ENCODE data around the gene HHIP. TPM values are rescaled to one million over a fixed set of nuclear protein-coding genes. Genes with fewer than 3 reads are reported as not detected.
"Not testable (repeated sequence)": the region's sequence is repeated elsewhere in the genome, so short reads cannot be mapped to it uniquely, and the experiment has no call there.

Gene HHIP
- total RNA-seq, 2 donors from 2014 or later, result 0.82 to 7.2 TPM

DNA sequence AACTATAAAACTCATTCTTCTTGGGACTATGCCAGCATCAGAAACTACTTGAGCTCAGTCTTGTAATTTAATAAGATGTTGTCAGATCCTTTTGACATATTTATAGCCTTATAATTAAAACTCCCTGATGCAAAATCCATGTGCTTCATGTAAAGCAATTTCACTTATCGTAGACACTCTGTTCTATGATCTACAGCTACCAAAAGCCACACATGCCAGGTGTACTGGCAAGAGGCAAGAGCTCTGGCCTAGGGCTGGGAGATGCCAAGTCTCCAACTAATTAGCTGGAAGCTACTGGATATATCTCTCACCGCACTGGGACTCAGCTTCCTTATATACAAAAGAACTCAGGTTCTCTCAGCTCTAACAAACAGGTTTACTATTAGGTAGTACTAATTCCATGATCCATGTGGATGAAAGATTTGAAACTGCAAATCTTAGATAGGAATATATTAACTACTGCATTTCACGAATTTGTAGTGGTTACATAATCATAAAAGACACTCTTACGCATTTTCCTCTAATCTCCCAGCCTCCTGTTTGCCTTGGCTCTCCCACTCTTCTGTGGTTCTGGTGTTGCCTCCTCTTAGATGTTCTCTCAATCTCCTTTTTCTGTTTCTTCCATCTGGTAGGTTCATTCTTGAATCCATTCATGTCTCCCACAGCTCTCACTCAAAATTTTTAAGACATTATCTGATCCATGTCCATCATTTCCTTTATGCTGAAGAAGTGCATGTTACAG, 103.0 kb downstream of the HHIP start:
- H3K27me3 ChIP-seq (replicated peaks; ENCODE audit: insufficient read depth), result no peaks in the 10 kb centered on the region
- 41% methylated on average over 4 of the region's 4 CpGs for WGBS
- intact Hi-C loops (cut with DNase I), result no loop called here

DNA sequence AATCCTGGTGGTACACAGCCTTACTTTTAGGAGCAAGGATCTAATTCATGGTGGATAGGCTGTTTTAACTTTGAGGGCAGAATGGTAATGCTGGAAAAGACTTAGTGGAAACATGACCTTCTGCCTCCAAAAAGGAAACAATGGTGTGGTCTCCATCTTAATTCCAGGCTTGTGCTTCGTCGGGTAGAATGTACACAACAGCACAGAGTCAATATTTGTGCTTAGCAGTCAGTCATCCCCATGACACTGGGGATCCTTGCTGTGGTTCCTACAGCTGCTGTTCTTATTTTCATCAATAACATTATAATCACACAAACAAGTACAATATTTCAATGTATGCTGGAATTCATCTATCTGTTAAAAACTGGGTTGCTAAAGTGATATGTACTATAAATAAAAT, 104.4 kb downstream of the HHIP start:
- no peaks in the 10 kb centered on the region for H3K4me1 ChIP-seq (replicated peaks)

More for the DNA sequence above, 103.0 kb downstream of the HHIP start:
- H3K4me1 ChIP-seq (replicated peaks), result no peaks in the 10 kb centered on the region
- no peak for DNase-seq (ENCODE audit: low spot score)
- no peaks in the 10 kb centered on the region for H3K36me3 ChIP-seq
- no peak overlapping the region for H3K4me3 ChIP-seq
- no peaks in the 10 kb centered on the region for H3K9me3 ChIP-seq
- no peak overlapping the region for H3K27ac ChIP-seq
- TF ChIP-seq POLR2AphosphoS5 (IDR thresholded peaks at IDR 0.05) (no peak), POLR2A (IDR thresholded peaks at IDR 0.05) (no peak), CTCF (IDR thresholded peaks at IDR 0.05) (no peak)

DNA sequence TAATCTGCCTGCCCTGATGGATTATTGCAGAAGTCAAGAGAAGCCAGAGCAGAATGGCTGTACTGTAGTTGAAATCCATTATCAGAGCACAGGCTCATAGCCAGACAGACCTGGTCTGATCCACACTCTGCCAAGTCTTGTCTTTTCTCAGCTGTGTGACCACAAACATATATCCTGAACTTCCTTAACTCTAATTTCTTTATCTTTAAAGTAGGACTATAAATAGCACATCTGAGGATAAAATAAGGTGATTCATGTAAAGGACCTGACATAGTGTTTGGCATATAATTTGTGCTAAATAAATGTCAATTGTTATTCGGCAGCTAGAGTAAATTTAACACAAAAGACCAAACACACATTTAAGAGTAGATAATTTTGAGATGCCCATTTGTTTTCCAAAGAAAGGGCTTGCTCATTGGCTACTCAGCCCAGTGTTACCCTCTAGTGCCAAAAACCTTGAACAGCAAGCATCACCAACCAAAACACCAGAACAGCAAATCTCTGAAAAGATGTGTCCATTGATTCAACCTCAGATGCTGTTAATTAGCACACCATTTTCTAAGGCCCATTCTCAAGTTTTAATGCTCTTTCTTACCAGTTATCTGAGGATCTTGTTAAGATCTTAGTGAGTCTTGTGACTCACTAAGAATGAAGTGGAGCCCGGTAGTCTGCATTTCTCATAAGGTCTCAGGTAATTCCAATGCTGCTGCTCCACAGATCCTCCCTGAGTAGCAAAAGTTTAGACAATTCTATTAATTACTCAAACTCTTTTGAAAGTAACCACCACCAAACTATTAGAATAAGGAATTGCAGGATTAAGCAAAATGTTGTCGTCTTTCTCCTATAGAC, 108.8 kb downstream of the HHIP start:
- no peak overlapping the region for H3K4me3 ChIP-seq
- no peaks in the 10 kb centered on the region for H3K27me3 ChIP-seq (replicated peaks; ENCODE audit: insufficient read depth)
- H3K4me1 ChIP-seq (replicated peaks), result no peaks in the 10 kb centered on the region
- no peaks in the 10 kb centered on the region for H3K9me3 ChIP-seq
- H3K36me3 ChIP-seq, result no peaks in the 10 kb centered on the region
- no peak overlapping the region for H3K27ac ChIP-seq
- no peak for DNase-seq (ENCODE audit: low spot score)
- intact Hi-C loops (cut with DNase I), result no loop called here
- no peak for TF ChIP-seq CTCF (IDR thresholded peaks at IDR 0.05)
- TF ChIP-seq POLR2A (IDR thresholded peaks at IDR 0.05), result no peak
- no peak for TF ChIP-seq POLR2AphosphoS5 (IDR thresholded peaks at IDR 0.05)
- 74% methylated on average over 3 of the region's 3 CpGs for WGBS

More for the DNA sequence above, 104.4 kb downstream of the HHIP start:
- Histone ChIP-seq H3K27me3 (replicated peaks; ENCODE audit: insufficient read depth) (no peaks in the 10 kb centered on the region), H3K36me3 (no peaks in the 10 kb centered on the region), H3K9me3 (no peaks in the 10 kb centered on the region), H3K4me3 (no peak overlapping the region), H3K27ac (no peak overlapping the region)
- TF ChIP-seq CTCF (IDR thresholded peaks at IDR 0.05), result no peak
- TF ChIP-seq POLR2AphosphoS5 (IDR thresholded peaks at IDR 0.05), result no peak
- no peak for TF ChIP-seq POLR2A (IDR thresholded peaks at IDR 0.05)
- 49% methylated on average over 2 of the region's 2 CpGs for WGBS
- no peak for DNase-seq (ENCODE audit: low spot score)
- intact Hi-C loops (cut with DNase I), result no loop called here

GRCh38 chr4:144757969-144758368, 112.0 kb downstream of the HHIP start:
- H3K4me3 ChIP-seq, result no peak overlapping the region
- no peaks in the 10 kb centered on the region for H3K27me3 ChIP-seq (replicated peaks; ENCODE audit: insufficient read depth)
- no peak for DNase-seq (ENCODE audit: low spot score)
- WGBS, result 96% methylated on average over 1 of the region's 1 CpG
- H3K36me3 ChIP-seq, result no peaks in the 10 kb centered on the region
- H3K4me1 ChIP-seq (replicated peaks), result no peaks in the 10 kb centered on the region
- no peak for TF ChIP-seq POLR2A (IDR thresholded peaks at IDR 0.05)
- TF ChIP-seq CTCF (IDR thresholded peaks at IDR 0.05), result no peak
- TF ChIP-seq POLR2AphosphoS5 (IDR thresholded peaks at IDR 0.05), result no peak
- no peak overlapping the region for H3K27ac ChIP-seq
- H3K9me3 ChIP-seq, result no peaks in the 10 kb centered on the region
- intact Hi-C loops (cut with DNase I), result no loop called here

GRCh38 chr4:144768809-144769208, 122.9 kb downstream of the HHIP start:
- H3K4me1 ChIP-seq (replicated peaks); H3K36me3 ChIP-seq; intact Hi-C loops (cut with DNase I); H3K27ac ChIP-seq; H3K9me3 ChIP-seq; DNase-seq (ENCODE audit: low spot score); H3K4me3 ChIP-seq; H3K27me3 ChIP-seq (replicated peaks; ENCODE audit: insufficient read depth): not testable (repeated sequence)
- WGBS, result 52% methylated on average over 8 of the region's 8 CpGs

Data from prostate gland (tissue), 2 donors.